Thoracic aorta (tissue), 2 donors: ENCODE measurements around the gene HAND2. TPM values are rescaled to one million over a fixed set of nuclear protein-coding genes. Genes with fewer than 3 reads are reported as not detected.
A peak's percentile ranks its signal among the peaks of the same experiment; 100 is the strongest.

ENCODE experiments used
- ATAC-seq: fragments of 150-250 bp; one replicate; pipeline ENCODE4 v1.8.0; 2017; ENCODE audit warnings: low read depth; ENCODE audit not compliant: insufficient number of reproducible peaks, low FRiP score
- DNase-seq: peaks from one replicate; pipeline ENCODE4 v3.0.0-alpha.2; 2020; ENCODE audit warnings: low spot score
- H3K27ac ChIP-seq, 2 donors: fragments of 200-600 bp; sonication (generic); 1 replicate in 1 of 2; 2 replicates in 1 of 2; pipeline ENCODE4 v1.5.1; 2016; ENCODE audit warnings: mild to moderate bottlenecking in 2 of 2, moderate library complexity in 2 of 2
- H3K27me3 ChIP-seq: fragments of 200-600 bp; sonication (generic); replicated peaks from 2 replicates; pipeline ENCODE4 v1.6.0; 2016; ENCODE audit warnings: mild to moderate bottlenecking; ENCODE audit not compliant: insufficient read depth
- H3K36me3 ChIP-seq: fragments of 200-600 bp; sonication (generic); one replicate; pipeline ENCODE4 v1.5.1; 2016
- H3K4me1 ChIP-seq, 2 donors: fragments of 200-600 bp; sonication (generic); 1 replicate in 1 of 2; 2 replicates in 1 of 2; pipeline versions ENCODE4 v1.5.1 to v1.6.0; 2016; ENCODE audit warnings: low read depth in 2 of 2, mild to moderate bottlenecking in 1 of 2; ENCODE audit not compliant: control insufficient read depth in 1 of 2
- H3K4me3 ChIP-seq: fragments of 200-600 bp; sonication (generic); 2 replicates; pipeline ENCODE4 v1.5.1; 2016; ENCODE audit warnings: mild to moderate bottlenecking
- H3K9me3 ChIP-seq: fragments of 200-600 bp; sonication (generic); 2 replicates; pipeline ENCODE4 v1.5.1; 2016
- total RNA-seq, 2 donors: library from RNA; depleted of rRNA; stranded (reverse); fragments of >200 nt; gene quantifications; one replicate each; pipeline versions ENCODE4 v1.1.0 to v1.2.3, GENCODE V29; 2016
- TF ChIP-seq, protein P1 (sequence below): fragments of 200-600 bp; sonication (generic); IDR thresholded peaks from one replicate; pipeline ENCODE4 v1.5.1; 2019; ENCODE audit warnings: antibody characterized with exemption

HAND2 gene
- total RNA-seq, 2 donors from 2014 or later, result 25.7 to 28.2 TPM

- Histone ChIP-seq H3K9me3 (no peaks in the 10 kb centered on the region), H3K27ac (no peak overlapping the region), H3K4me3 (no peak overlapping the region), H3K27me3 (no peaks in the 10 kb centered on the region), H3K36me3 (no peaks in the 10 kb centered on the region), H3K4me1 (no peaks in the 10 kb centered on the region)
- ATAC-seq (no peak), DNase-seq (no peak)
- TF ChIP-seq, protein P1, sequence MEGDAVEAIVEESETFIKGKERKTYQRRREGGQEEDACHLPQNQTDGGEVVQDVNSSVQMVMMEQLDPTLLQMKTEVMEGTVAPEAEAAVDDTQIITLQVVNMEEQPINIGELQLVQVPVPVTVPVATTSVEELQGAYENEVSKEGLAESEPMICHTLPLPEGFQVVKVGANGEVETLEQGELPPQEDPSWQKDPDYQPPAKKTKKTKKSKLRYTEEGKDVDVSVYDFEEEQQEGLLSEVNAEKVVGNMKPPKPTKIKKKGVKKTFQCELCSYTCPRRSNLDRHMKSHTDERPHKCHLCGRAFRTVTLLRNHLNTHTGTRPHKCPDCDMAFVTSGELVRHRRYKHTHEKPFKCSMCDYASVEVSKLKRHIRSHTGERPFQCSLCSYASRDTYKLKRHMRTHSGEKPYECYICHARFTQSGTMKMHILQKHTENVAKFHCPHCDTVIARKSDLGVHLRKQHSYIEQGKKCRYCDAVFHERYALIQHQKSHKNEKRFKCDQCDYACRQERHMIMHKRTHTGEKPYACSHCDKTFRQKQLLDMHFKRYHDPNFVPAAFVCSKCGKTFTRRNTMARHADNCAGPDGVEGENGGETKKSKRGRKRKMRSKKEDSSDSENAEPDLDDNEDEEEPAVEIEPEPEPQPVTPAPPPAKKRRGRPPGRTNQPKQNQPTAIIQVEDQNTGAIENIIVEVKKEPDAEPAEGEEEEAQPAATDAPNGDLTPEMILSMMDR, result no peak
Observed at GRCh38 chr4:173573286-173573685, 43.3 kb upstream of the HAND2 start.

GRCh38 chr4:173572493-173573129, 42.6 kb upstream of the HAND2 start:
- no peak overlapping the region for H3K4me3 ChIP-seq
- no peaks in the 10 kb centered on the region for H3K4me1 ChIP-seq
- TF ChIP-seq, protein P1, result no peak
- no peaks in the 10 kb centered on the region for H3K9me3 ChIP-seq
- DNase-seq (no peak), ATAC-seq (no peak)
- no peaks in the 10 kb centered on the region for H3K27me3 ChIP-seq
- no peaks in the 10 kb centered on the region for H3K36me3 ChIP-seq
- no peak overlapping the region for H3K27ac ChIP-seq

- TF ChIP-seq, protein P1, result no peak
- Histone ChIP-seq H3K27ac (no peak overlapping the region), H3K4me1 (no peaks in the 10 kb centered on the region), H3K9me3 (no peaks in the 10 kb centered on the region), H3K36me3 (no peaks in the 10 kb centered on the region), H3K27me3 (no peaks in the 10 kb centered on the region), H3K4me3 (no peak overlapping the region)
- no peak for ATAC-seq
- no peak for DNase-seq
Observed at GRCh38 chr4:173571620-173572019, 41.6 kb upstream of the HAND2 start.

- TF ChIP-seq, protein P1, result no peak
- peak overlapping the region in 1 of 2 donors; percentile 13 for H3K27ac ChIP-seq
- ATAC-seq (no peak), DNase-seq (no peak)
- peaks cover 0 to 27% of the 10 kb centered on the region in 2 donors for H3K4me1 ChIP-seq
- no peaks in the 10 kb centered on the region for H3K9me3 ChIP-seq
- H3K36me3 ChIP-seq, result no peaks in the 10 kb centered on the region
- no peak overlapping the region for H3K4me3 ChIP-seq
- no peaks in the 10 kb centered on the region for H3K27me3 ChIP-seq
Observed at GRCh38 chr4:173565281-173565680, 35.3 kb upstream of the HAND2 start.

GRCh38 chr4:173564461-173564860, 34.4 kb upstream of the HAND2 start:
- ATAC-seq (no peak), DNase-seq (no peak)
- TF ChIP-seq, protein P1, result no peak
- Histone ChIP-seq H3K27ac (no peak overlapping the region), H3K36me3 (no peaks in the 10 kb centered on the region), H3K4me1 (peaks cover 0 to 27% of the 10 kb centered on the region in 2 donors), H3K9me3 (no peaks in the 10 kb centered on the region), H3K4me3 (no peak overlapping the region), H3K27me3 (no peaks in the 10 kb centered on the region)
